Measurements from ENCODE around the gene FAT3.

FAT3 gene

GRCh38 chr11:92227230-92227814, 2.7 kb downstream of the FAT3 start:
- no peak for TF ChIP-seq CTCF (IDR thresholded peaks at IDR 0.05; ENCODE audit: low read depth, low read length)
- no peak for DNase-seq (ENCODE audit: low read depth in 2 of 2)
- H3K4me3 ChIP-seq (replicated peaks in 1 of 2; ENCODE audit: low read depth in 2 of 2, low read length in 2 of 2) = no peak overlapping the region

- TF ChIP-seq CTCF (IDR thresholded peaks at IDR 0.05; ENCODE audit: low read depth, low read length) = no peak
- no peak for DNase-seq (ENCODE audit: low read depth in 2 of 2)
- H3K4me3 ChIP-seq (replicated peaks in 1 of 2; ENCODE audit: low read depth in 2 of 2, low read length in 2 of 2) = no peak overlapping the region
These were observed 3.6 kb downstream of the FAT3 start for GRCh38 chr11:92227959-92228935.

GRCh38 chr11:92236856-92237255, 12.2 kb downstream of the FAT3 start:
- no peak for DNase-seq (ENCODE audit: low read depth in 2 of 2)
- no peak for TF ChIP-seq CTCF (IDR thresholded peaks at IDR 0.05; ENCODE audit: low read depth, low read length)
- H3K4me3 ChIP-seq (replicated peaks in 1 of 2; ENCODE audit: low read depth in 2 of 2, low read length in 2 of 2) = no peak overlapping the region

- TF ChIP-seq CTCF (IDR thresholded peaks at IDR 0.05; ENCODE audit: low read depth, low read length) = no peak
- no peak overlapping the region for H3K4me3 ChIP-seq (replicated peaks in 1 of 2; ENCODE audit: low read depth in 2 of 2, low read length in 2 of 2)
- DNase-seq (ENCODE audit: low read depth in 2 of 2) = no peak
These were observed 16.3 kb downstream of the FAT3 start for GRCh38 chr11:92240916-92241315.

GRCh38 chr11:92245700-92246271, 21.2 kb downstream of the FAT3 start:
- DNase-seq (ENCODE audit: low read depth in 2 of 2) = no peak
- no peak for TF ChIP-seq CTCF (IDR thresholded peaks at IDR 0.05; ENCODE audit: low read depth, low read length)
- H3K4me3 ChIP-seq (replicated peaks in 1 of 2; ENCODE audit: low read depth in 2 of 2, low read length in 2 of 2) = no peak overlapping the region

- no peak for TF ChIP-seq CTCF (IDR thresholded peaks at IDR 0.05; ENCODE audit: low read depth, low read length)
- H3K4me3 ChIP-seq (replicated peaks in 1 of 2; ENCODE audit: low read depth in 2 of 2, low read length in 2 of 2) = no peak overlapping the region
- DNase-seq (ENCODE audit: low read depth in 2 of 2) = peak in 1 of 2 donors; percentile 3
These were observed 22.0 kb downstream of the FAT3 start for GRCh38 chr11:92246630-92247029.
